Measurements from ENCODE around the gene NECTIN1. TPM values are rescaled to one million over a fixed set of nuclear protein-coding genes. Genes with fewer than 3 reads are reported as not detected.

The NECTIN1 gene
- total RNA-seq, 1 experiment from 2014 or later: 23.8 TPM

- ATAC-seq: no peak
Measured at GRCh38 chr11:119722281-119722794, 6.7 kb downstream of the NECTIN1 start.

More at GRCh38 chr11:119722281-119722794, 6.7 kb downstream of the NECTIN1 start:
- H3K79me2 ChIP-seq (ENCODE audit: insufficient read depth, low read length): peaks cover 64% of the 10 kb centered on the region
- DNase-seq (ENCODE audit: low read depth, low spot score): no peak
- H3K27me3 ChIP-seq (ENCODE audit: insufficient read depth, low read length): no peaks in the 10 kb centered on the region
- no TSS peak for BruUV-seq (replicated peaks)
- H3K27ac ChIP-seq (ENCODE audit: low read depth, low read length): no peak overlapping the region
- no peaks in the 10 kb centered on the region for H3K9me2 ChIP-seq (ENCODE audit: insufficient read depth)
- peaks cover 15 to 28% of the 10 kb centered on the region in 2 experiments for H3K4me1 ChIP-seq (ENCODE audit: control insufficient read depth in 1 of 2, insufficient read depth in 2 of 2, low read length in 2 of 2)
- H3K4me3 ChIP-seq (replicated peaks in 1 of 2; ENCODE audit: low read depth in 1 of 2, low read length in 2 of 2): no peak overlapping the region
- intact Hi-C loops (cut with micrococcal nuclease): loop anchor here (5.0 to 10.0 kb wide), 2 partner anchors 238 to 385 kb away; no protein-coding TSS in a partner anchor
- no peaks in the 10 kb centered on the region for H3K9me3 ChIP-seq (ENCODE audit: control insufficient read depth in 1 of 2, insufficient read depth in 1 of 2, low read depth in 1 of 2, low read length in 2 of 2)
- ChIA-PET RAD21 (ENCODE audit: low non-redundant PET in 1 of 2, low total read pairs in 2 of 2, uncharacterized antibody in 2 of 2, unreplicated experiment in 2 of 2) (no interaction called here), CTCF (interaction anchor here (1.6 to 1.7 kb wide), 2 partner anchors 12 to 19 kb away, joined by 3 to 17 read pairs; no protein-coding TSS in a partner anchor), POLR2A (interaction anchor here (0.7 kb wide), 1 partner anchor 27 kb away, joined by 3 read pairs; no protein-coding TSS in a partner anchor)
- H3K36me3 ChIP-seq (ENCODE audit: control insufficient read depth in 1 of 2, insufficient read depth in 2 of 2, low read length in 2 of 2): no peaks in the 10 kb centered on the region
- TF ChIP-seq ELF1 (IDR thresholded peaks at IDR 0.05; ENCODE audit: borderline replicate concordance, low read depth) (no peak), CBX3 (IDR thresholded peaks at IDR 0.05; ENCODE audit: low read depth) (no peak), TCF7L2 (IDR thresholded peaks at IDR 0.05; ENCODE audit: borderline replicate concordance, extremely low read depth, insufficient read depth, insufficient read length) (no peak), ZFX (IDR thresholded peaks at IDR 0.05) (no peak), SP1 (IDR thresholded peaks at IDR 0.05; ENCODE audit: low read depth) (no peak), EGR1 (IDR thresholded peaks at IDR 0.05; ENCODE audit: low read depth) (no peak), EZH2phosphoT487 (IDR thresholded peaks at IDR 0.05; ENCODE audit: borderline replicate concordance) (no peak), POLR2AphosphoS5 (IDR thresholded peaks at IDR 0.05; ENCODE audit: low read depth, low read length) (no peak), CEBPB (IDR thresholded peaks at IDR 0.05; ENCODE audit: low read depth) (no peak), REST (IDR thresholded peaks at IDR 0.05; ENCODE audit: low read depth) (no peak), JUND (IDR thresholded peaks at IDR 0.05) (no peak), POLR2A (IDR thresholded peaks at IDR 0.05; ENCODE audit: borderline replicate concordance, extremely low read depth, insufficient read depth, insufficient read length) (no peak), EZH2 (IDR thresholded peaks at IDR 0.05) (no peak), FOSL1 (IDR thresholded peaks at IDR 0.05; ENCODE audit: low read depth) (no peak), YY1 (IDR thresholded peaks at IDR 0.05; ENCODE audit: extremely low read depth, insufficient replicate concordance, low read depth, low read length) (no peak), ZNF274 (IDR thresholded peaks at IDR 0.05; ENCODE audit: low read depth, low read length) (no peak)
- TF ChIP-seq, protein P1, sequence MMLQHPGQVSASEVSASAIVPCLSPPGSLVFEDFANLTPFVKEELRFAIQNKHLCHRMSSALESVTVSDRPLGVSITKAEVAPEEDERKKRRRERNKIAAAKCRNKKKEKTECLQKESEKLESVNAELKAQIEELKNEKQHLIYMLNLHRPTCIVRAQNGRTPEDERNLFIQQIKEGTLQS (IDR thresholded peaks at IDR 0.05): no peak
- no peak overlapping the region for H2AFZ ChIP-seq (ENCODE audit: low read depth, low read length, poor library complexity, severe bottlenecking)
- no peaks in the 10 kb centered on the region for H4K20me1 ChIP-seq (ENCODE audit: insufficient read depth)
- no peak overlapping the region for H3K9ac ChIP-seq (ENCODE audit: low read length)
- no peak overlapping the region for H3K4me2 ChIP-seq (ENCODE audit: low read length)

Measured in HCT116 (cell line).